Esophagus muscularis mucosa (tissue), 3 donors: ENCODE data around the gene CCDC12.

Experiments
- POLR2A ChIP-seq: fragments of 450-650 bp; IDR thresholded peaks from one replicate; pipeline ENCODE4 v1.6.1; 2017; ENCODE audit warnings: antibody characterized with exemption, moderate library complexity, mild to moderate bottlenecking, low read depth
- POLR2AphosphoS5 ChIP-seq, 2 donors: sonication (generic); formaldehyde crosslinking; IDR thresholded peaks; one replicate each; pipeline ENCODE4 v1.6.1; 2017; ENCODE audit warnings: antibody characterized with exemption in 2 of 2
- TF ChIP-seq, protein P1 (sequence below), 3 experiments: fragments of 200-600 bp in 2 of 3; fragments of 450-650 bp in 1 of 3; sonication (generic) in 2 of 3; IDR thresholded peaks; one replicate each; pipeline ENCODE4 v1.5.1; 2017 to 2019; ENCODE audit warnings: antibody characterized with exemption in 3 of 3, mild to moderate bottlenecking in 2 of 3, moderate library complexity in 1 of 3

- no peak for TF ChIP-seq POLR2A
- TF ChIP-seq, protein P1, sequence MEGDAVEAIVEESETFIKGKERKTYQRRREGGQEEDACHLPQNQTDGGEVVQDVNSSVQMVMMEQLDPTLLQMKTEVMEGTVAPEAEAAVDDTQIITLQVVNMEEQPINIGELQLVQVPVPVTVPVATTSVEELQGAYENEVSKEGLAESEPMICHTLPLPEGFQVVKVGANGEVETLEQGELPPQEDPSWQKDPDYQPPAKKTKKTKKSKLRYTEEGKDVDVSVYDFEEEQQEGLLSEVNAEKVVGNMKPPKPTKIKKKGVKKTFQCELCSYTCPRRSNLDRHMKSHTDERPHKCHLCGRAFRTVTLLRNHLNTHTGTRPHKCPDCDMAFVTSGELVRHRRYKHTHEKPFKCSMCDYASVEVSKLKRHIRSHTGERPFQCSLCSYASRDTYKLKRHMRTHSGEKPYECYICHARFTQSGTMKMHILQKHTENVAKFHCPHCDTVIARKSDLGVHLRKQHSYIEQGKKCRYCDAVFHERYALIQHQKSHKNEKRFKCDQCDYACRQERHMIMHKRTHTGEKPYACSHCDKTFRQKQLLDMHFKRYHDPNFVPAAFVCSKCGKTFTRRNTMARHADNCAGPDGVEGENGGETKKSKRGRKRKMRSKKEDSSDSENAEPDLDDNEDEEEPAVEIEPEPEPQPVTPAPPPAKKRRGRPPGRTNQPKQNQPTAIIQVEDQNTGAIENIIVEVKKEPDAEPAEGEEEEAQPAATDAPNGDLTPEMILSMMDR (IDR thresholded peaks at IDR 0.05), result no peak
- TF ChIP-seq POLR2AphosphoS5 (IDR thresholded peaks at IDR 0.05), result no peak
These were observed 72.0 kb downstream of the CCDC12 start for GRCh38 chr3:46904303-46905212.
